Activated CD4-positive, alpha-beta T cell treated with anti-CD3 and anti-CD28 coated beads for 36 hours (primary cell): ENCODE measurements around the gene TREH. TPM values are rescaled to one million over a fixed set of nuclear protein-coding genes. Genes with fewer than 3 reads are reported as not detected.
"Not testable (repeated sequence)": the region's sequence is repeated elsewhere in the genome, so short reads cannot be mapped to it uniquely, and the experiment has no call there.

Experiments used
- ATAC-seq: fragments of 200-7000 bp; cut with Tn5 transposase; one replicate; pipeline ENCODE4 v1.10.0; 2021; ENCODE audit warnings: mild to moderate bottlenecking, moderate library complexity
- CTCF ChIA-PET: fragments of 350-600 bp; sonication (Branson Sonifier 250); formaldehyde crosslinking; loops from one replicate; lab custom pipeline; 2021; ENCODE audit warnings: antibody characterized with exemption; lab: Charles Lee
- POLR2A ChIA-PET: fragments of 350-600 bp; sonication (Branson Sonifier 250); formaldehyde crosslinking; loops from one replicate; lab custom pipeline; 2021; ENCODE audit warnings: antibody characterized with exemption, inconsistent platforms; lab: Charles Lee
- DNase-seq: peaks from one replicate; pipeline ENCODE4 v3.0.0-alpha.2; 2020
- H3K27ac Mint-ChIP-seq: one replicate; pipeline ENCODE4 v1.8.0; 2021; ENCODE audit warnings: mixed read lengths
- H3K27me3 Mint-ChIP-seq: one replicate; pipeline ENCODE4 v1.8.0; 2021; ENCODE audit warnings: mixed read lengths
- H3K36me3 Mint-ChIP-seq: one replicate; pipeline ENCODE4 v1.8.0; 2021; ENCODE audit warnings: low read depth, mixed read lengths
- H3K4me1 Mint-ChIP-seq: one replicate; pipeline ENCODE4 v1.8.0; 2021; ENCODE audit warnings: mixed read lengths
- H3K4me3 Mint-ChIP-seq: one replicate; pipeline ENCODE4 v1.8.0; 2021; ENCODE audit warnings: mild to moderate bottlenecking, moderate library complexity, mixed read lengths
- H3K9me3 Mint-ChIP-seq: one replicate; pipeline ENCODE4 v1.8.0; 2021; ENCODE audit warnings: low read depth, mixed read lengths
- intact Hi-C, 2 experiments: fragments of 100-400 bp; cut with DNase I in 1 of 2; cut with micrococcal nuclease in 1 of 2; formaldehyde crosslinking; loops; one replicate each; pipeline versions ENCODE4 v1.14.2 to v1.15.1; 2022 to 2024; cut with DNase I, micrococcal nuclease
- total RNA-seq, 2 experiments: library from RNA; stranded (reverse); gene quantifications; one replicate each; pipeline ENCODE4 v1.2.3, GENCODE V29; 2021

The TREH gene
- total RNA-seq, 2 experiments from 2014 or later: not detected

- Mint-ChIP-seq H3K4me1 (peaks cover 66% of the 10 kb centered on the region), H3K27ac (no peak overlapping the region)
- intact Hi-C loops: loop anchor here (5.0 to 10.0 kb wide), 3 partner anchors 178 to 252 kb away; partner anchors contain the start of gene CXCR5 (in 1 of the 2)
Observed at GRCh38 chr11:118696673-118697226, 17.3 kb upstream of the TREH start.

GRCh38 chr11:118694771-118695170 is 15.3 kb upstream of the TREH start:
- Mint-ChIP-seq H3K9me3 (no peaks in the 10 kb centered on the region), H3K4me3 (no peak overlapping the region), H3K27me3 (no peaks in the 10 kb centered on the region), H3K36me3 (no peaks in the 10 kb centered on the region), H3K4me1 (peaks cover 76% of the 10 kb centered on the region), H3K27ac (no peak overlapping the region)
- intact Hi-C loops: loop anchor here (5.0 to 10.0 kb wide), 5 partner anchors 53 to 250 kb away; partner anchors contain the start of genes CXCR5 (in 1 of the 2) and DDX6 (in 1 of the 2)
- CTCF ChIA-PET: interaction anchor here (1.0 to 3.1 kb wide), 3 partner anchors 82 to 203 kb away, joined by 4 to 8 read pairs (median 4); partner anchors contain the start of gene CXCR5
- ATAC-seq (no peak), DNase-seq (no peak)
- POLR2A ChIA-PET: interaction anchor here (1.5 kb wide), 1 partner anchor 98 kb away, joined by 9 read pairs; no protein-coding TSS in a partner anchor

More at GRCh38 chr11:118696673-118697226, 17.3 kb upstream of the TREH start:
- H3K9me3 Mint-ChIP-seq: peaks cover 4% of the 10 kb centered on the region
- H3K27me3 Mint-ChIP-seq: no peaks in the 10 kb centered on the region
- DNase-seq: no peak
- peaks cover 8% of the 10 kb centered on the region for H3K36me3 Mint-ChIP-seq
- CTCF ChIA-PET: interaction anchor here (0.6 to 3.1 kb wide), 7 partner anchors 8 to 537 kb away, joined by 3 to 8 read pairs (median 3); partner anchors contain the start of gene CXCR5
- H3K4me3 Mint-ChIP-seq: no peak overlapping the region
- ATAC-seq: no peak
- POLR2A ChIA-PET: interaction anchor here (0.6 to 0.8 kb wide), 2 partner anchors 714 to 718 kb away, joined by 3 to 7 read pairs; no protein-coding TSS in a partner anchor

GRCh38 chr11:118694185-118694584 is 14.7 kb upstream of the TREH start:
- H3K4me1 Mint-ChIP-seq: peaks cover 71% of the 10 kb centered on the region
- POLR2A ChIA-PET: no interaction called here
- no peak overlapping the region for H3K27ac Mint-ChIP-seq
- DNase-seq (no peak), ATAC-seq (no peak)
- intact Hi-C loops: loop anchor here (5.0 to 10.0 kb wide), 4 partner anchors 53 to 249 kb away; partner anchors contain the start of gene DDX6 (in 1 of the 2)
- CTCF ChIA-PET: interaction anchor here (1.0 to 3.1 kb wide), 3 partner anchors 82 to 204 kb away, joined by 4 to 8 read pairs (median 4); partner anchors contain the start of gene CXCR5
- H3K27me3 Mint-ChIP-seq: no peaks in the 10 kb centered on the region
- no peaks in the 10 kb centered on the region for H3K36me3 Mint-ChIP-seq
- no peaks in the 10 kb centered on the region for H3K9me3 Mint-ChIP-seq
- H3K4me3 Mint-ChIP-seq: no peak overlapping the region

- CTCF ChIA-PET: interaction anchor here (0.6 to 1.3 kb wide), 5 partner anchors 14 to 309 kb away, joined by 3 to 4 read pairs (median 3); no protein-coding TSS in a partner anchor
- Mint-ChIP-seq H3K9me3 (no peaks in the 10 kb centered on the region), H3K27me3 (no peaks in the 10 kb centered on the region), H3K36me3 (no peaks in the 10 kb centered on the region), H3K4me1 (peaks cover 66% of the 10 kb centered on the region), H3K27ac (no peak overlapping the region), H3K4me3 (no peak overlapping the region)
- POLR2A ChIA-PET: interaction anchor here (1.1 kb wide), 1 partner anchor 97 kb away, joined by 3 read pairs; no protein-coding TSS in a partner anchor
- peak; percentile 78 for DNase-seq
- ATAC-seq: peak; percentile 28
- intact Hi-C loops: loop anchor here (1.0 to 10.0 kb wide), 5 partner anchors 14 to 247 kb away; partner anchors contain the start of gene DDX6 (in 1 of the 2)
Observed at GRCh38 chr11:118691926-118692830, 12.7 kb upstream of the TREH start.

- peak overlapping the region; percentile 47 for H3K27ac Mint-ChIP-seq
- CTCF ChIA-PET: interaction anchor here (0.8 to 2.8 kb wide), 24 partner anchors 8 to 294 kb away, joined by 3 to 17 read pairs (median 5); partner anchors contain the start of gene BCL9L
- H3K9me3 Mint-ChIP-seq: no peaks in the 10 kb centered on the region
- POLR2A ChIA-PET: interaction anchor here (0.7 kb wide), 1 partner anchor 86 kb away, joined by 3 read pairs; no protein-coding TSS in a partner anchor
- no peaks in the 10 kb centered on the region for H3K36me3 Mint-ChIP-seq
- H3K4me3 Mint-ChIP-seq: no peak overlapping the region
- DNase-seq (peak; percentile 27), ATAC-seq (peak; percentile 1)
- peaks cover 51% of the 10 kb centered on the region for H3K4me1 Mint-ChIP-seq
- H3K27me3 Mint-ChIP-seq: no peaks in the 10 kb centered on the region
- intact Hi-C loops: loop anchor here (1.0 to 10.0 kb wide), 8 partner anchors 57 to 266 kb away; partner anchors contain the start of genes UPK2 (in 2 of the 2) and DDX6 (in 1 of the 2)
Observed at GRCh38 chr11:118690553-118691304, 11.3 kb upstream of the TREH start.

GRCh38 chr11:118689852-118690552 is 10.6 kb upstream of the TREH start:
- H3K4me3 Mint-ChIP-seq: peak overlapping the region; percentile 65
- POLR2A ChIA-PET: interaction anchor here (0.6 to 1.1 kb wide), 4 partner anchors 10 to 206 kb away, joined by 3 to 5 read pairs (median 3); partner anchors contain the start of gene DDX6
- H3K4me1 Mint-ChIP-seq: peaks cover 46% of the 10 kb centered on the region

GRCh38 chr11:118689503-118689851 is 10.0 kb upstream of the TREH start:
- Mint-ChIP-seq H3K27me3 (no peaks in the 10 kb centered on the region), H3K4me1 (peaks cover 42% of the 10 kb centered on the region), H3K27ac (no peak overlapping the region), H3K4me3 (no peak overlapping the region), H3K9me3 (no peaks in the 10 kb centered on the region), H3K36me3 (no peaks in the 10 kb centered on the region)
- ATAC-seq: peak; percentile 2
- ChIA-PET CTCF (interaction anchor here (0.6 to 2.8 kb wide), 61 partner anchors 10 to 464 kb away, joined by 3 to 22 read pairs (median 4); partner anchors contain the start of gene BCL9L), POLR2A (interaction anchor here (0.6 to 1.1 kb wide), 5 partner anchors 10 to 506 kb away, joined by 3 to 5 read pairs (median 3); partner anchors contain the start of gene DDX6)
- intact Hi-C loops: no loop called here
- no peak for DNase-seq

More at GRCh38 chr11:118689852-118690552, 10.6 kb upstream of the TREH start:
- CTCF ChIA-PET: interaction anchor here (0.5 to 2.8 kb wide), 64 partner anchors 9 to 463 kb away, joined by 3 to 22 read pairs (median 4); partner anchors contain the start of gene BCL9L
- intact Hi-C loops: loop anchor here (1.0 to 10.0 kb wide), 8 partner anchors 57 to 266 kb away; partner anchors contain the start of genes UPK2 (in 2 of the 2) and DDX6 (in 1 of the 2)
- peak; percentile 95 for ATAC-seq
- Mint-ChIP-seq H3K27ac (peak overlapping the region; percentile 84), H3K9me3 (no peaks in the 10 kb centered on the region), H3K27me3 (no peaks in the 10 kb centered on the region), H3K36me3 (no peaks in the 10 kb centered on the region)
- DNase-seq: peak; percentile 95

GRCh38 chr11:118688851-118689502 is 9.5 kb upstream of the TREH start:
- Mint-ChIP-seq H3K36me3 (no peaks in the 10 kb centered on the region), H3K27ac (no peak overlapping the region), H3K9me3 (no peaks in the 10 kb centered on the region), H3K27me3 (no peaks in the 10 kb centered on the region), H3K4me3 (no peak overlapping the region), H3K4me1 (peaks cover 40% of the 10 kb centered on the region)
- ChIA-PET CTCF (interaction anchor here (0.6 to 2.8 kb wide), 30 partner anchors 10 to 296 kb away, joined by 3 to 22 read pairs (median 5); partner anchors contain the start of gene CXCR5), POLR2A (interaction anchor here (0.6 to 1.1 kb wide), 4 partner anchors 77 to 507 kb away, joined by 3 read pairs; partner anchors contain the start of gene DDX6)
- no peak for DNase-seq
- intact Hi-C loops: no loop called here
- ATAC-seq: no peak

- H3K27ac Mint-ChIP-seq, H3K27me3 Mint-ChIP-seq, ATAC-seq, H3K36me3 Mint-ChIP-seq, H3K4me3 Mint-ChIP-seq, H3K9me3 Mint-ChIP-seq, DNase-seq, intact Hi-C loops: not testable (repeated sequence)
- H3K4me1 Mint-ChIP-seq: peaks cover 37% of the 10 kb centered on the region
- CTCF ChIA-PET: interaction anchor here (0.7 to 2.8 kb wide), 8 partner anchors 22 to 266 kb away, joined by 3 to 22 read pairs (median 5); partner anchors contain the start of gene CXCR5
- POLR2A ChIA-PET: interaction anchor here (0.6 kb wide), 1 partner anchor 78 kb away, joined by 3 read pairs; no protein-coding TSS in a partner anchor
Observed at GRCh38 chr11:118688339-118688738, 8.9 kb upstream of the TREH start.
